Dermis microvascular lymphatic vessel endothelial cell (primary cell): Measurements from ENCODE around the gene EGFL7. TPM values are rescaled to one million over a fixed set of nuclear protein-coding genes. Genes with fewer than 3 reads are reported as not detected.
A peak's percentile ranks its signal among the peaks of the same experiment; 100 is the strongest.

ENCODE experiments used
- DNase-seq, 2 donors: peaks; one replicate each; pipeline versions ENCODE4 v3.0.0 to v3.0.0-alpha.2; 2010; ENCODE audit warnings: low read depth in 2 of 2
- total RNA-seq: library from RNA; depleted of rRNA; stranded (reverse); fragments of >200 nt; gene quantifications from 2 replicates; pipeline ENCODE4 v1.2.1, GENCODE V29; 2014

EGFL7 gene
- total RNA-seq = 330 and 460 TPM in 2 replicates

- DNase-seq = peak; percentile 93 to 94
Observed at GRCh38 chr9:136662656-136663581, at the start of gene EGFL7. Gene EGFL7 (plus strand): TSS chr9:136662916. CDS start chr9:136668283, 5,367 bp downstream.

GRCh38 chr9:136613824-136614371, 48.8 kb upstream of the EGFL7 start:
- DNase-seq = peak in 1 of 2 donors; percentile 76

GRCh38 chr9:136614372-136614922, 48.3 kb upstream of the EGFL7 start:
- peak; percentile 84 to 96 for DNase-seq

GRCh38 chr9:136614967-136615623, 47.6 kb upstream of the EGFL7 start:
- DNase-seq = peak in 1 of 2 donors; percentile 46

GRCh38 chr9:136615631-136616306, 46.9 kb upstream of the EGFL7 start:
- peak in 1 of 2 donors; percentile 32 for DNase-seq

GRCh38 chr9:136616307-136616635, 46.4 kb upstream of the EGFL7 start:
- DNase-seq = no peak

- no peak for DNase-seq
Observed at GRCh38 chr9:136616948-136617695, 45.6 kb upstream of the EGFL7 start.

GRCh38 chr9:136617746-136618579, 44.8 kb upstream of the EGFL7 start:
- no peak for DNase-seq

- DNase-seq = no peak
Observed at GRCh38 chr9:136618580-136619547, 43.9 kb upstream of the EGFL7 start.

- peak; percentile 40 to 42 for DNase-seq
Observed at GRCh38 chr9:136619742-136620440, 42.8 kb upstream of the EGFL7 start.

- no peak for DNase-seq
Observed at GRCh38 chr9:136620441-136621018, 42.2 kb upstream of the EGFL7 start.

GRCh38 chr9:136621019-136621733, 41.5 kb upstream of the EGFL7 start:
- no peak for DNase-seq

- no peak for DNase-seq
Observed at GRCh38 chr9:136621734-136622093, 41.0 kb upstream of the EGFL7 start.

GRCh38 chr9:136622538-136622948, 40.2 kb upstream of the EGFL7 start:
- no peak for DNase-seq

- no peak for DNase-seq
Observed at GRCh38 chr9:136623016-136623841, 39.5 kb upstream of the EGFL7 start.

- no peak for DNase-seq
Observed at GRCh38 chr9:136623842-136624183, 38.9 kb upstream of the EGFL7 start.
